ENCODE measurements around the gene LCN10. TPM values are rescaled to one million over a fixed set of nuclear protein-coding genes. Genes with fewer than 3 reads are reported as not detected.

LCN10 gene
- total RNA-seq, 1 experiment from 2014 or later = not detected

DNA sequence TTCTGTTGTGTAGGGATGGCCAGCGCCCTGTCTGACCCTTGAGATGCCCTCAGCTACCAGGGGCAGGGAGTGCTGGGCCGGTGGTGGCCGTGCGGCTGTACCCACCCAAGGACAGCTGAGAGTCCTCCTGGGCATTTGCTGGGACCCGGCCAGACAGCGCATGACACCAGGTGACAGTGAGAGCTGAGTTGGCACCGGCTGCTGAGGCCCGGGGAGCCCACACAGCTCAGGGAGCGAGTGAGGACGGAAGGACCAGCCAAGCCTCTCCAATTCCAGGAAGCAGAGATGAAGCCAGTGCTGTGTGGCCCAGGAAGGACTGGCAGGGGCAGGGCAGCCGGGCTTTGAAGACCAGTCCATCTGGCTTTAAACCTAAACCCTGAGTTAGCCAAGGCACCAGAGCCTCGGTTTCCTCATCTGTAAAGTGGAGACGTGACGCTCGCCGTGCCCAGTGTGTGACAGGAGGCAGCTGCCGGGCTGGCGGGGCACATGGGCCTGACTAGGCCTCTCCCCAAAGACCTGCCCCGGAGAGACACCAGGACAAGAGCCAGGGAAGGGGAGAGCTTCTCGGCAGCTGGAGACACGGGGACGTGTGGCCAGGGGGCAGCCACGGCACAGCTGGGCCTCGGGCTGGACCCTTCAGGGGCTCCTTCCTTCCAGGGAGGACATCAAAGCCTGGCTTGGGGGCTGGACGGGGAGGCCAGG lies 52.5 kb downstream of the LCN10 start:
- DNase-seq (ENCODE audit: low read depth, low spot score) (no peak), ATAC-seq (no peak)
- POLR2A ChIA-PET = interaction anchor here (1.4 kb wide), 1 partner anchor 14 kb away, joined by 3 read pairs; no protein-coding TSS in a partner anchor
- no TSS peak for BruUV-seq (replicated peaks)
- H3K36me3 ChIP-seq (ENCODE audit: control insufficient read depth, insufficient read depth, low read length) = no peaks in the 10 kb centered on the region
- in situ Hi-C loops (cut with HindIII; ENCODE audit: low pct_unique_long_range_greater_than_20kb, low sequenced_read_pairs) (no loop called here), intact Hi-C loops (cut with micrococcal nuclease; ENCODE audit: unreplicated experiment) (no loop called here)
- H3K27me3 ChIP-seq (ENCODE audit: control insufficient read depth, insufficient read depth, low read length) = no peaks in the 10 kb centered on the region
- peaks cover 35% of the 10 kb centered on the region for H3K4me1 ChIP-seq (ENCODE audit: control insufficient read depth, insufficient read depth, low read length)
- no peak overlapping the region for H3K4me3 ChIP-seq (ENCODE audit: low read depth in 2 of 2, low read length in 2 of 2)
- H3K9me3 ChIP-seq (ENCODE audit: control insufficient read depth, insufficient read depth, low read depth, low read length) = no peaks in the 10 kb centered on the region
- TF ChIP-seq, protein P1, sequence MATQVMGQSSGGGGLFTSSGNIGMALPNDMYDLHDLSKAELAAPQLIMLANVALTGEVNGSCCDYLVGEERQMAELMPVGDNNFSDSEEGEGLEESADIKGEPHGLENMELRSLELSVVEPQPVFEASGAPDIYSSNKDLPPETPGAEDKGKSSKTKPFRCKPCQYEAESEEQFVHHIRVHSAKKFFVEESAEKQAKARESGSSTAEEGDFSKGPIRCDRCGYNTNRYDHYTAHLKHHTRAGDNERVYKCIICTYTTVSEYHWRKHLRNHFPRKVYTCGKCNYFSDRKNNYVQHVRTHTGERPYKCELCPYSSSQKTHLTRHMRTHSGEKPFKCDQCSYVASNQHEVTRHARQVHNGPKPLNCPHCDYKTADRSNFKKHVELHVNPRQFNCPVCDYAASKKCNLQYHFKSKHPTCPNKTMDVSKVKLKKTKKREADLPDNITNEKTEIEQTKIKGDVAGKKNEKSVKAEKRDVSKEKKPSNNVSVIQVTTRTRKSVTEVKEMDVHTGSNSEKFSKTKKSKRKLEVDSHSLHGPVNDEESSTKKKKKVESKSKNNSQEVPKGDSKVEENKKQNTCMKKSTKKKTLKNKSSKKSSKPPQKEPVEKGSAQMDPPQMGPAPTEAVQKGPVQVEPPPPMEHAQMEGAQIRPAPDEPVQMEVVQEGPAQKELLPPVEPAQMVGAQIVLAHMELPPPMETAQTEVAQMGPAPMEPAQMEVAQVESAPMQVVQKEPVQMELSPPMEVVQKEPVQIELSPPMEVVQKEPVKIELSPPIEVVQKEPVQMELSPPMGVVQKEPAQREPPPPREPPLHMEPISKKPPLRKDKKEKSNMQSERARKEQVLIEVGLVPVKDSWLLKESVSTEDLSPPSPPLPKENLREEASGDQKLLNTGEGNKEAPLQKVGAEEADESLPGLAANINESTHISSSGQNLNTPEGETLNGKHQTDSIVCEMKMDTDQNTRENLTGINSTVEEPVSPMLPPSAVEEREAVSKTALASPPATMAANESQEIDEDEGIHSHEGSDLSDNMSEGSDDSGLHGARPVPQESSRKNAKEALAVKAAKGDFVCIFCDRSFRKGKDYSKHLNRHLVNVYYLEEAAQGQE (IDR thresholded peaks at IDR 0.05; ENCODE audit: insufficient read depth in 1 of 2, low read depth in 2 of 2, low read length in 1 of 2) = no peak
- no peak overlapping the region for H3K27ac ChIP-seq (ENCODE audit: low read length)
- CTCF ChIA-PET = no interaction called here

DNA sequence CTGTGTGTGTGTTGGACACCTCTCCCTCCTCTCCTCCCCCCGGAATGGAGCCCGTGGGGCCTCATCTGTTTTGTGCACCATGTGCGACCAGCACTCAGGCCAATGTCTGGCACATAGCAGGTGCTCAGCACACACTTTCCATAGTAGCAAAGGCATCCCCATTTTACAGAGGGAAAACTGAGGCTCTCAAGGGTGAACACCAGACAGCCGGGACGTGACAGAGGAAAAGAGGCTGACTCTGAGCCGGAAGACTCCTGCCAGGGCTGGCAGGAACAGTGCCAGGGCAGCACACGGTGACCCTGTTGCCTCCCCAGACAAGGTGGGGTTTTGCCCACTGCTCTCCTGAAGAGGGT lies 53.7 kb downstream of the LCN10 start:
- ChIA-PET CTCF (no interaction called here), POLR2A (interaction anchor here (1.4 kb wide), 1 partner anchor 13 kb away, joined by 3 read pairs; no protein-coding TSS in a partner anchor)
- peaks cover 35% of the 10 kb centered on the region for H3K4me1 ChIP-seq (ENCODE audit: control insufficient read depth, insufficient read depth, low read length)
- BruUV-seq (replicated peaks) = no TSS peak
- H3K4me3 ChIP-seq (ENCODE audit: low read depth in 2 of 2, low read length in 2 of 2) = no peak overlapping the region
- H3K27me3 ChIP-seq (ENCODE audit: control insufficient read depth, insufficient read depth, low read length) = no peaks in the 10 kb centered on the region
- H3K27ac ChIP-seq (ENCODE audit: low read length) = no peak overlapping the region
- DNase-seq (ENCODE audit: low read depth, low spot score) (no peak), ATAC-seq (no peak)
- TF ChIP-seq, protein P1 (IDR thresholded peaks at IDR 0.05; ENCODE audit: insufficient read depth in 1 of 2, low read depth in 2 of 2, low read length in 1 of 2) = no peak
- no peaks in the 10 kb centered on the region for H3K36me3 ChIP-seq (ENCODE audit: control insufficient read depth, insufficient read depth, low read length)
- H3K9me3 ChIP-seq (ENCODE audit: control insufficient read depth, insufficient read depth, low read depth, low read length) = no peaks in the 10 kb centered on the region
- intact Hi-C loops (cut with micrococcal nuclease; ENCODE audit: unreplicated experiment) (no loop called here), in situ Hi-C loops (cut with HindIII; ENCODE audit: low pct_unique_long_range_greater_than_20kb, low sequenced_read_pairs) (no loop called here)

DNA sequence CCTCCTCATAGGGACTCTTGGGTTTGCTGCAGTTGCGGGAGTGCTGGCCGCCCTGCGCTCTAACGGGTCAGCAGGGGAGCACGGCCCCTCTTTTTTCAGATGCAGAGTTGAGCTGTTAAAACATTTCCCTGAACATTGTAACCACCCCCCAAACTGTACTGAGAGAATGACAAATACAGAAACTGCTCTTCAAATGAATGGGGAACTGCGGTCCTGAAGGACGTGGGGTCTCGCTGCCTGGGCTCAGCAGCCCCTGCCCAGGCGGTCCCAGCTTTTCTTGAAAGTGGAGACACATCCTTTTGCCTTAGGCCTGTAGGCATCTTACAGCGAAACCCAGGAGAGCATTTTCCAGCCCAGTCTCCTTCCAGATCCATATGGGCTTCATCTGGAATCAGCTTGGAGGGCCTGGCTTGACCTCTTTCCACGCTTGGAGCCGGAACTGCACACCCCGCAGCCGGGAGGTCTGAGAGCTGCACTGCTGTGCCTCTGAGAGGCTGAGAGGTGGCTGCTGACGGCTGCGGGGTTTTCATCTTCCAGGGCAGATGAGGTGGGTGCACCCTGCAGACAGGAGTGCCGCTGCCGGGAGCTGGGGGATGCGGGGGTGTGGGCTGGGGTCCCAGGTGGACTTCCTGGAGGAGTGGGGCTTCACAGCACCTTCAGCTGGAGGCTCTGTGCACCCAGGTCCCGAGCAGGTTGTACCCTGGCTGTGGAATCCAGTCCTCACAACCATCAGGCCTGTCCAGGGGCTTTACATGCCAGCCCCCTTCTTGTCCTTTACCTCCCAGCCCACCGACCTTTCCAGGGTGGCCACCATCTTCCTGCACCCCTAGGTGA lies 54.2 kb downstream of the LCN10 start:
- intact Hi-C loops (cut with micrococcal nuclease; ENCODE audit: unreplicated experiment) = no loop called here
- Histone ChIP-seq H3K9me3 (ENCODE audit: control insufficient read depth, insufficient read depth, low read depth, low read length) (no peaks in the 10 kb centered on the region), H3K4me1 (ENCODE audit: control insufficient read depth, insufficient read depth, low read length) (peaks cover 35% of the 10 kb centered on the region), H3K27ac (ENCODE audit: low read length) (no peak overlapping the region), H3K27me3 (ENCODE audit: control insufficient read depth, insufficient read depth, low read length) (no peaks in the 10 kb centered on the region), H3K4me3 (ENCODE audit: low read depth in 2 of 2, low read length in 2 of 2) (no peak overlapping the region), H3K36me3 (ENCODE audit: control insufficient read depth, insufficient read depth, low read length) (no peaks in the 10 kb centered on the region)
- TF ChIP-seq SIN3A (IDR thresholded peaks at IDR 0.05; ENCODE audit: borderline replicate concordance, insufficient read depth, low read depth, low read length) (no peak), TCF7L2 (IDR thresholded peaks at IDR 0.05; ENCODE audit: low read depth, low read length) (no peak), POLR2AphosphoS5 (IDR thresholded peaks at IDR 0.05; ENCODE audit: low read depth, low read length) (no peak)
- TF ChIP-seq, protein P1 (IDR thresholded peaks at IDR 0.05; ENCODE audit: insufficient read depth in 1 of 2, low read depth in 2 of 2, low read length in 1 of 2) = no peak
- TF ChIP-seq, protein P2, sequence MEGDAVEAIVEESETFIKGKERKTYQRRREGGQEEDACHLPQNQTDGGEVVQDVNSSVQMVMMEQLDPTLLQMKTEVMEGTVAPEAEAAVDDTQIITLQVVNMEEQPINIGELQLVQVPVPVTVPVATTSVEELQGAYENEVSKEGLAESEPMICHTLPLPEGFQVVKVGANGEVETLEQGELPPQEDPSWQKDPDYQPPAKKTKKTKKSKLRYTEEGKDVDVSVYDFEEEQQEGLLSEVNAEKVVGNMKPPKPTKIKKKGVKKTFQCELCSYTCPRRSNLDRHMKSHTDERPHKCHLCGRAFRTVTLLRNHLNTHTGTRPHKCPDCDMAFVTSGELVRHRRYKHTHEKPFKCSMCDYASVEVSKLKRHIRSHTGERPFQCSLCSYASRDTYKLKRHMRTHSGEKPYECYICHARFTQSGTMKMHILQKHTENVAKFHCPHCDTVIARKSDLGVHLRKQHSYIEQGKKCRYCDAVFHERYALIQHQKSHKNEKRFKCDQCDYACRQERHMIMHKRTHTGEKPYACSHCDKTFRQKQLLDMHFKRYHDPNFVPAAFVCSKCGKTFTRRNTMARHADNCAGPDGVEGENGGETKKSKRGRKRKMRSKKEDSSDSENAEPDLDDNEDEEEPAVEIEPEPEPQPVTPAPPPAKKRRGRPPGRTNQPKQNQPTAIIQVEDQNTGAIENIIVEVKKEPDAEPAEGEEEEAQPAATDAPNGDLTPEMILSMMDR (IDR thresholded peaks at IDR 0.05) = no peak
- ATAC-seq = no peak
- ChIA-PET CTCF (no interaction called here), POLR2A (no interaction called here)
- DNase-seq (ENCODE audit: low read depth, low spot score) = no peak
- in situ Hi-C loops (cut with HindIII; ENCODE audit: low pct_unique_long_range_greater_than_20kb, low sequenced_read_pairs) = no loop called here
- BruUV-seq (replicated peaks) = no TSS peak
